SK-MEL-5 (cell line): ENCODE data around the gene LIAS. TPM values are rescaled to one million over a fixed set of nuclear protein-coding genes. Genes with fewer than 3 reads are reported as not detected.
"Not testable (repeated sequence)": the region's sequence is repeated elsewhere in the genome, so short reads cannot be mapped to it uniquely, and the experiment has no call there.

ENCODE experiments used
- DNase-seq: peaks from one replicate; pipeline ENCODE4 v3.0.0-alpha.2; 2016; ENCODE audit warnings: low read depth, low spot score
- in situ Hi-C: cut with HindIII; loops from 2 replicates; pipeline ENCODE4 v1.10.0; 2016; ENCODE audit warnings: low sequenced_read_pairs, high pct_unique_total_duplicates, low pct_unique_long_range_greater_than_20kb
- total RNA-seq: library from RNA; depleted of rRNA; stranded (reverse); fragments of >200 nt; shearing (Covaris generic); gene quantifications from 2 replicates; pipeline ENCODE4 v1.2.3, GENCODE V29; 2014

Gene LIAS
- total RNA-seq, 1 experiment from 2014 or later = 20.5 TPM

- in situ Hi-C loops = no loop called here
These were observed 25.9 kb downstream of the LIAS start for GRCh38 chr4:39484582-39485272.

DNA sequence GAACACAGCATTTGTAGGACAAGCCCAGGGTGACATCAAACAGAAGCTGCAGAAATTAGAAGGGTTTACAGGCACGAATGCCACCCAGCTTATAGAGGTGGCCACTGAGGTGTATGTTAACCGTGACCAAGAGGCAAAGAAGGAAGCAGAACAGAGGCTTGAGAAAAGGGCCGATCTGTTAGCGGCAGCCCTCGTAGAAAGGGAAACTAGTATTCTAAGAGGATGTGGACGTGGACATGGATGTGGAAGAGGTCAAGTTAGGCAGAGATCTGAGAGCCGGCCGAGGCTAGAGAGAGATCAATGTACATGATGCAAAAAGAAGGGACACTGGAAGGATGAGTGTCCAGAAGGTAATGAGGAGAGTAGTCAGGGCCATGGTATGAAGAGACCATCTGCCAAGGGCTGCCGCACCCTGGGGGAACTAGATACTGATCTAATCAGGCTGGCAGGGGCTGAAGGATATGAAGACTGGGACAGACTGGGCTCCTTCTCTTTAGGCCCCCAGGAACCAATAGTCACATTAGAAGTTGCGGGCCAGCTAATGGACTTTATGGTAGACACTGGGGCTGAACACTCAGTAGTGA is 27.5 kb downstream of the LIAS start:
- no peak for DNase-seq
- in situ Hi-C loops = no loop called here

More at GRCh38 chr4:39484582-39485272, 25.9 kb downstream of the LIAS start:
- no peak for DNase-seq

DNA sequence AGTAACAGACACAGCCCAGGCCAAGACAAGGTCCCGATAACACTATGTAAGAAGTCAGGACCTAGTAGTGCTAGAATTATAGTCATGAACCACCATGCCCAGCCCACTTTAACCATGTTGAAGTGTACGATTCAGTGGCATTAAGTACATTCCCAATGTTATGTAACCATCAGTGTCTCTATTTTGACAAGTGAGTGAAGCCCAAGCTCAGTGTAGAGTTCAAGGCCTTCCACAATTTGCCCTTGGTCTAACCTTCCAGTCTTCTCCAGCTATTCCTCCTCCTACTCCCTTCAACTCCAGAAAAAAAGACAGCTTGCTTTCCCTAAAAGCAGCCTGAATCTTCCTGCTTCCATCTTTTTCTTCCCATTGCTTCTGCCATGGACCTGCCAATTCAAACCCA is 31.5 kb downstream of the LIAS start:
- in situ Hi-C loops = no loop called here

GRCh38 chr4:39494354-39494753 is 35.5 kb downstream of the LIAS start:
- no peak for DNase-seq
- in situ Hi-C loops = no loop called here

More for the DNA sequence above, 31.5 kb downstream of the LIAS start:
- no peak for DNase-seq

DNA sequence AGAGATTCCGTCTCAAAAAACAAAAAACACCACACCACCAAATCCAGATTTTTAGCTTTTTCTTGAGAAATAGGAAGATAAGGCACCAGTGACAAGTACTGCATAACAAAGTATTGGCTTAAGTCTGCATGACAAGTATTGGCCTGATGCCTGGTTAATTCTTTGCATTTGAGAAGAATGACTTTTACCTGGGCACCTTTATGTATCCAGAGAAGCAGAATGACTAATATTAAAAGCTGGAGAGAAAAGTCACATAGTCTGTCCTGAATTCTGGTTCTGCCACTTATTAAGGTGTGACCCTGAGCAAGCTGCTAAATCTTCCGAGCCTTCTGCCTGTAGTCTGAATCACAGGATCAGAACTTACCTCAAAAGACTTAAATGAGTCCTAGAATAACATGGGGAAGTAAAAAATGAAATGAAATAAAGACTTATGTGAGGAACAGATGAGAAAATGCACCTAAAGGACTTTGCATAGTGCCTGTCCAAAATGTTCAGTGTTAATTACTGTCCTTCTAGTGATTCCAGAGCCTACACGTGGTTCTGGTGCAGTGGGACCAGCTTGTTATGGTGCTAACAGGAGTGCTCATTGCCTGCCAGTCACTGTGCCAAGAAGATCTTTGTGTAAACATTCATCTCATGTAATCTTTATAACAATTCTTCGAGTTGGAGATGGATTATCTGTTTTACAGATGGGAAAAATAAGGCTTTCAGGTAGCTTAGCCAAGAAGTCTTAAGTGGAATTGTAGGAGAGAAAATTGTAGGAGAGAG is 36.8 kb downstream of the LIAS start:
- in situ Hi-C loops = no loop called here
- no peak for DNase-seq

GRCh38 chr4:39497909-39498726 is 39.3 kb downstream of the LIAS start:
- DNase-seq = no peak
- in situ Hi-C loops = no loop called here

DNA sequence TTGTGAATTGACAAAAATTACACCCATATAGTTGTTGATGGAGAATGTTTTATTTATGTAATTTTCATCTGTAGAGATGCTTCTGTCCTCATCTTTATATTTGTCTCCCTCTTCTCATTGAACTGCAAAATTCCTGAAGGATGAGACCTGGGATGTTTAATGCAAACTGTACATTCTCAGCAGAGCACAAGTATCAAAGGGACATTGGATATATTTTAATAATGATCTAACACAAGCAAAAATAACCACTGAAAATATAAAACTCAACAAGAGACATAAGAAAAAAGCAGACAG is 39.8 kb downstream of the LIAS start:
- in situ Hi-C loops = no loop called here
- no peak for DNase-seq

DNA sequence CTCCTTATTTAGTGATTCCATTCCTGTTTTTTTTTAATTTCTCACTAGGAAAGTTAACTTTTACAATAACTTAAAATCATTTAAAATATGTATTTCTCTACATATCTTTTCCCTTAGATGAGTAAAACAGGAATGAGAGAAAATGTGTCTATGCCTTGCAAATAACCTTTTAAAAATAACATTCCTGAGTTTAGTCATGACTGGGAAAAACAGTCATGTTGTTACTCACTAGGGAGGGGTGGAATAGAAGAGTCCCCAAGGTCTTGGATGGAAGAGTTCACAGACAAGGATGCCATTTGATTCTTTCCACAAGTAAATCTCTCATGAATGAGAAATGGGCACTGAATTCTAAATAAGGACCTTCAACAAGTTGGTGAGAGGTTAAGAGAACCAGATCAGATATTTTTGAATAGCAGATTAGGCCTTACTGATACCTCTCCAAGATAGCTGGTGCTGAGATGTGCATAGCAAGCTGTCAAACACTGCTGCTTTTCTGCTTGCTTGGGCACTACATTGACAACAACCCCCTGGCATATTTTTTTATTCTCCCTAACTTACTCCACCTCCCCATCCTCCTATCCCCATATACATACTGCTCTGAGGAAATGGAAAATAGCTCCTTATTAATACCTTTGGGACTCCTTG is 43.3 kb downstream of the LIAS start:
- in situ Hi-C loops = no loop called here
- no peak for DNase-seq

DNA sequence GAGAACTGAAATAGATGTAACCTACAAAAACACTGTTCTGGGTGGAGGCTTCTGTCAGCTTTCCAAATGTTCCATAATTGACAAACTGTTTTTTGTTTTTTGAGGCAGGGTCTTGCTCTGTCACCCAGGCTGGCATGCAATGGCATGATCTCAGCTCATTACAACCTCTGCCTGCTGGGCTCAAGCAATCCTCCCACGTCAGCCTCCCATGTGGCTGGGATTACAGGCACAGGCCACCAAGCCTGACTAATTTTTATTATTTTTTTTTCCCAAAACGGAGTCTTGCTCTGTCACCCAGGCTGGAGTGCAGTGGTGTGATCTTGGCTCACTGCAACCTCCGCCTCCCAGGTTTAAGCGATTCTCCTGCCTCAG is 43.8 kb downstream of the LIAS start:
- in situ Hi-C loops, DNase-seq: not testable (repeated sequence)

DNA sequence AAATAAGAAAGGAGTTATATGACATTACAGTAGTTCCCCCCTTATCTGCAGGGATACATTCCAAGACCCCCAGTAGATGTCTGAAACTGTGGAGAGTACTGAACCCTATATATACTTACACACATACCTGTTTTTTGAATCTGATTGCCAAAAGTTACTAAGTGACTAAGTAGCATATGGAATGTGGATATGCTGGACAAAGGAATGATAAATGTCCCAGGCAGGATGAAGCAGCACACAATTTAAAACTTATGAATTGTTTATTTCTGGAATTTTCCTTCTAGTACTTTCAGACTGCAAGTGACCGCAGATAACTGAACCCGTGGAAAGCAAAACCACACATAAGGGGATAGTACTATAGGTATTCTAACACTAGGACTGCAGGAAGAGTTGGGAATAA is 45.7 kb downstream of the LIAS start:
- DNase-seq = no peak
- in situ Hi-C loops = no loop called here

DNA sequence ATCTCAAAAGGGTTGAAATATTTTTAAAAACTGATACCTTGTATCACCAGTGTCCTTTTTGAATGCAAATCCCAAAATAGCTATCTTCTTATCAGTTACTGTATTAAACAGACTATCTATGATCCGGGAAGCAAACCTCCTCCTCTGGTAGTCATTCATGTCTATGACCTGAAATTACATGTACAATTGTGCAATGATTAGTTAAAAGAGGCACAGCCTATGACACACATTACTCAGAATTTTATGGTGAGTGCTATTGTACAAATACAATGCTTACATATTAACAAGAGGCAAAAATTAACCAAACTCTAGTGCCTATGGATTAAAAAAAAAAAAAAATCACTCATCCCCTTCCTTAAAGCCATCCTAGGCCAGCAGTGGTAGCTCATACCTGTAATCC is 46.7 kb downstream of the LIAS start:
- DNase-seq = no peak
- in situ Hi-C loops = no loop called here

DNA sequence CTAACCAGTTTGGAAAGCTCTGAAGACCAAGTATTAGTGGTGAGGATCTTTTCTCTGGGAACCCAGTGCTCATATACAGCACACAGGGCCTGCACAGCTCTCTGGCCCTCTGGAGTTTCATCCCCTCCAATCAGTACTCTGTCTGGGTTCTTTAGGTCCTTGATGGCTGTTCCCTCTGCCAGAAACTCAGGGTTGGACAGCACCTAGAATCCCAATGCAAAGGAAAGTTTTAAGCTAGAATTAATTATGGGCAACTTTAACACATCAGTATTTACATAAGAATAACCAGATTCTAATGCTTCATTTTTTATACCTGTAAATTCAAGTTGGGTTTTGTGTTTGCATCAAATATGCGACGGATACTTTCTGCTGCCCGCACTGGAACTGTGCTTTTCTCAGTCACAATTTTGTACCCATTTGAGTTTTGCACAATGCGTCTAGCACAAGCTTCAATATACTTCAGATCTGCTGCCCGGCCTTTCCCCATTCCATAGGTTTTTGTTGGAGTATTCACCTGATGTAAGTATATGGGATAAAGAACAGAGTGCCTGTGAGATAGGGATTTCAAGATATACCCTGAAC is 51.6 kb downstream of the LIAS start:
- in situ Hi-C loops = no loop called here
- DNase-seq = no peak

GRCh38 chr4:39514266-39514665 is 55.4 kb downstream of the LIAS start:
- in situ Hi-C loops, DNase-seq: not testable (repeated sequence)

DNA sequence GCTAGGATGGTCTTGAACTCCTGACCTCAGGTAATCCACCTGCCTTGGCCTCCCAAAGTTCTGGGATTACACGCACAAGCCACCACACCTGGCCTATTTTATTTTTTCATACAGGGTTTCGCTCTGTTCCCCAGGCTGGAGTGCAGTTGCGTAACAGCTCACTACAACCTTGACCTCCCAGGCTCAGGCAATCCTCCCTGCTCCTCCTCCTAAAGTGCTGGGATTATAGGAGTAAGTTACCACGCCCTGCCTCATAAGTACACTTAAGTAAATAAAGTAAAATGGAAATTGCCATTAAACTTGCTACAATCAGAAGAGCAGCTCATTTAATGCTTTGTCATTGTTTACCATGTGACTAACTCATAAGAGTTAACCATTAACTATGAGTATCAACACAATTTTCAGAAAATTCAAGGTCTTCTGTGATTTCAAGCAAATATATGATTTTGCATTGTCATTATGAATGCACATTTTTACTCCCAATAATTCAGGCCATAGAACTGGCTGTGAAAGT is 56.1 kb downstream of the LIAS start:
- DNase-seq = no peak
- in situ Hi-C loops = no loop called here

DNA sequence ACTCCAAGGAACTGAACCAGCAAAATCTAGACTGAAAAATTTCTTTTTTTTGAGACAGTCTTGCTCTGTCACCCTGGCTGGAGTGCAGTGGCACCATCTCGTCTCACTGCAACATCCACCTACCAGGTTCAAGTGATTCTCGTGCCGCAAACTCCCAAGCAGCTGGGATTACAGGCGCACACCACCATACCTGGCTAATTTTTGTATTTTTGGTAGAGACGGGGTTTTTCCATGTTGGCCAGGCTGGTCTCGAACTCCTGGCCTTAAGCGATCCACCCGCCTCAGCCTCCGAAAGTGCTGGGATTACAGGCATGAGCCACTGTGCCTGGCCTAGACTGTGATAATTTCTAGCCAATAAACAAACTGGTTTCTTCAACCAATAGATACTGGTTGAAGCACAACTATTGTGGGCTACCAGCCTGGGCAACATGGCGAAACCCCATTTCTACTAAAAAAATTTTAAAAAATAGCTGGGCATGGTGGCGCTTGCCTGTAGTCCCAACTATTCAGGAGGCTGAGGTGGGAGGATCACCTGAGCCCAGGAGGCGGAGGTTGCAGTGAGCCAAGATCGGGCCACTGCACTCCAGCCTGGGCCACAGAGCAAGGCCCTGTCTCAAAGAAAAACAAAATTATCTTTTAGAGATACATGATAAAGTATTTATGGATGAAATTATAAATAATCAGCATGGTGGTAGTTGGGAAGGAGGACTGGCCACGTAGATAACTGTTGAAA is 57.0 kb downstream of the LIAS start:
- DNase-seq, in situ Hi-C loops: not testable (repeated sequence)

DNA sequence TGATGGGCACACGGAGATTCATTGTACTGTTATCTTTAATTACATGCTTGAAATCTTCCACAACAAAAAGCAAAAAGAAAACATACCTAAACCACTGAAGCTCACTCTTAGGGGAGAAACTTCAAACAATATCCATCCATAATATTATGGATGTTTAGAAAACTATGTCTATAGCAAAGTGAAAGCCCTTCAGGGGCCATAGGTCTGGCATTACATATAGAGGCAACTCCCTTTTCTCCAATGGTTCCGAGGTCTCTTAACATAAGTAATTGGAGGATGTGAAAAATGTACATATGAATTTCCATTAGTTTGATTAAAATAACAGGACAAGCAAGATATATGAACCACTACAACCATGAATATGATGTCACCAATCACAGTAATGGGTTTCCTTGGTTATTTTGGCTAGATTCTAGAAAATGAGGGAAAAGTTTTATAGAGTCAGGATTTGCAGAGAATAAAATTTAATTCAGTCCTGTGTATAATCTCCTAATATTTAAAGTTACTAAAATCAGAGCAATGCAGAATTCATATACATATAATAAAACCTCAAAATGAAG is 57.6 kb downstream of the LIAS start:
- no peak for DNase-seq
- in situ Hi-C loops = no loop called here
